ENCODE results near the gene P2RX4.
"Not testable (repeated sequence)": the region's sequence is repeated elsewhere in the genome, so short reads cannot be mapped to it uniquely, and the experiment has no call there.

The P2RX4 gene

GRCh38 chr12:121282072-121282742 lies 72.3 kb downstream of the P2RX4 start:
- TF ChIP-seq ZFX (IDR thresholded peaks at IDR 0.05) (no peak), CTCF (conservative IDR thresholded peaks at IDR 0.05) (no peak)
- no peak overlapping the region for H3K27ac ChIP-seq

GRCh38 chr12:121282910-121283309 lies 73.0 kb downstream of the P2RX4 start:
- H3K27ac ChIP-seq: not testable (repeated sequence)

- TF ChIP-seq CTCF (conservative IDR thresholded peaks at IDR 0.05) (no peak), ZFX (IDR thresholded peaks at IDR 0.05) (no peak)
- H3K27ac ChIP-seq: no peak overlapping the region
Measured at GRCh38 chr12:121283388-121283787, 73.5 kb downstream of the P2RX4 start.

Data from C4-2B (cell line).